HEK293T (cell line): Measurements from ENCODE around the gene CXCL10.

Experiments used
- CTCF ChIA-PET: fragments of 350-600 bp; formaldehyde crosslinking; extraction: SDS; loops from one replicate; lab custom pipeline; 2021; ENCODE audit warnings: antibody characterized with exemption, inconsistent platforms; lab: Yijun Ruan, JAX
- POLR2A ChIA-PET: fragments of 350-600 bp; formaldehyde crosslinking; extraction: SDS; loops from one replicate; lab custom pipeline; 2020; ENCODE audit warnings: antibody characterized with exemption, inconsistent platforms; lab: Yijun Ruan, JAX
- DNase-seq: peaks from one replicate; pipeline ENCODE4 v3.0.0; 2012; ENCODE audit warnings: mixed read lengths; ENCODE audit errors: extremely low spot score
- ARNT ChIP-seq: fragments of 450-650 bp; IDR thresholded peaks from 2 replicates; pipeline ENCODE4 v1.6.1; 2017; ENCODE audit warnings: mild to moderate bottlenecking
- BHLHE40 ChIP-seq: fragments of 450-650 bp; IDR thresholded peaks from 2 replicates; pipeline ENCODE4 v1.6.1; 2016; ENCODE audit warnings: mild to moderate bottlenecking, moderate library complexity, borderline replicate concordance
- CTBP1 ChIP-seq: fragments of 450-650 bp; IDR thresholded peaks from 2 replicates; pipeline ENCODE4 v1.6.1; 2016; ENCODE audit warnings: borderline replicate concordance
- ELF4 ChIP-seq: fragments of 450-650 bp; IDR thresholded peaks from 2 replicates; pipeline ENCODE4 v1.6.1; 2017; ENCODE audit warnings: antibody characterized with exemption
- FOXA1 ChIP-seq: fragments of 450-650 bp; IDR thresholded peaks from 2 replicates; pipeline ENCODE4 v1.6.1; 2016; ENCODE audit warnings: mild to moderate bottlenecking
- FOXK2 ChIP-seq: fragments of 450-650 bp; IDR thresholded peaks from 2 replicates; pipeline ENCODE4 v1.6.1; 2016; ENCODE audit warnings: mild to moderate bottlenecking
- FOXM1 ChIP-seq: fragments of 450-650 bp; IDR thresholded peaks from 2 replicates; pipeline ENCODE4 v1.6.1; 2017; ENCODE audit warnings: mild to moderate bottlenecking, borderline replicate concordance
- HDGF ChIP-seq: fragments of 450-650 bp; IDR thresholded peaks from 2 replicates; pipeline ENCODE4 v1.6.1; 2017; ENCODE audit warnings: antibody characterized with exemption, borderline replicate concordance
- L3MBTL2 ChIP-seq: fragments of 450-650 bp; conservative IDR thresholded peaks from 2 replicates; pipeline ENCODE4 v1.6.1; 2016; ENCODE audit warnings: mild to moderate bottlenecking
- LEF1 ChIP-seq: fragments of 450-650 bp; IDR thresholded peaks from 2 replicates; pipeline ENCODE4 v1.6.1; 2017; ENCODE audit warnings: mild to moderate bottlenecking, borderline replicate concordance
- NFRKB ChIP-seq: fragments of 450-650 bp; IDR thresholded peaks from 2 replicates; pipeline ENCODE4 v1.6.1; 2016; ENCODE audit warnings: mild to moderate bottlenecking, moderate library complexity
- PKNOX1 ChIP-seq: fragments of 450-650 bp; IDR thresholded peaks from 2 replicates; pipeline ENCODE4 v1.6.1; 2016
- SP1 ChIP-seq: fragments of 450-650 bp; IDR thresholded peaks from 2 replicates; pipeline ENCODE4 v1.6.1; 2017
- SUZ12 ChIP-seq: fragments of 450-650 bp; IDR thresholded peaks from 2 replicates; pipeline ENCODE4 v1.6.1; 2016; ENCODE audit warnings: mild to moderate bottlenecking
- TARDBP ChIP-seq: fragments of 450-650 bp; IDR thresholded peaks from 2 replicates; pipeline ENCODE4 v1.6.1; 2016
- ZNF384 ChIP-seq: fragments of 450-650 bp; IDR thresholded peaks from 2 replicates; pipeline ENCODE4 v1.6.1; 2016

CXCL10 gene

GRCh38 chr4:76036855-76037254 lies 13.6 kb upstream of the CXCL10 start:
- no peak for TF ChIP-seq LEF1
- no peak for TF ChIP-seq CTBP1
- TF ChIP-seq SUZ12, result no peak
- TF ChIP-seq HDGF, result no peak
- TF ChIP-seq FOXK2, result no peak
- no peak for TF ChIP-seq ELF4
- TF ChIP-seq L3MBTL2, result no peak
- ChIA-PET CTCF (interaction anchor here (0.6 to 1.4 kb wide), 3 partner anchors 41 to 929 kb away, joined by 3 to 4 read pairs (median 3); no protein-coding TSS in a partner anchor), POLR2A (no interaction called here)
- DNase-seq, result no peak

GRCh38 chr4:76035799-76036380 lies 12.6 kb upstream of the CXCL10 start, which contains the start of gene CXCL11:
Gene CXCL11 (minus strand): TSS chr4:76036070. CDS start chr4:76035987, 83 bp downstream.
- no peak for DNase-seq
- TF ChIP-seq FOXA1 (no peak), CTBP1 (no peak), L3MBTL2 (no peak), FOXM1 (no peak), ELF4 (no peak), BHLHE40 (no peak), FOXK2 (no peak), ZNF384 (no peak), SP1 (no peak), HDGF (no peak), ARNT (no peak), PKNOX1 (no peak), SUZ12 (no peak), LEF1 (no peak), TARDBP (no peak)
- ChIA-PET POLR2A (no interaction called here), CTCF (interaction anchor here (0.6 to 1.4 kb wide), 3 partner anchors 42 to 930 kb away, joined by 3 read pairs; no protein-coding TSS in a partner anchor)

- CTCF ChIA-PET, result no interaction called here
- POLR2A ChIA-PET, result no interaction called here
- TF ChIP-seq ELF4 (no peak), FOXK2 (no peak), ZNF384 (no peak), CTBP1 (no peak), BHLHE40 (no peak), FOXM1 (no peak), LEF1 (no peak), SUZ12 (no peak), L3MBTL2 (no peak), FOXA1 (no peak), PKNOX1 (no peak), TARDBP (no peak), NFRKB (no peak), ARNT (no peak), HDGF (no peak), SP1 (no peak)
- no peak for DNase-seq
These were observed 11.8 kb upstream of the CXCL10 start for GRCh38 chr4:76035141-76035540.

- TF ChIP-seq BHLHE40 (no peak), LEF1 (no peak), TARDBP (no peak), PKNOX1 (no peak), CTBP1 (no peak), FOXA1 (no peak), ARNT (no peak), SP1 (no peak)
- no peak for DNase-seq
- ChIA-PET CTCF (no interaction called here), POLR2A (no interaction called here)
These were observed 6.0 kb upstream of the CXCL10 start for GRCh38 chr4:76029300-76029699.

GRCh38 chr4:76028350-76028765 lies 5.1 kb upstream of the CXCL10 start:
- TF ChIP-seq TARDBP, result no peak
- TF ChIP-seq FOXA1, result no peak
- TF ChIP-seq LEF1, result no peak
- TF ChIP-seq FOXK2, result no peak
- TF ChIP-seq L3MBTL2, result no peak
- TF ChIP-seq HDGF, result no peak
- TF ChIP-seq CTBP1, result no peak
- no peak for TF ChIP-seq FOXM1
- no peak for TF ChIP-seq ARNT
- no peak for TF ChIP-seq BHLHE40
- TF ChIP-seq ELF4, result no peak
- TF ChIP-seq PKNOX1, result no peak
- TF ChIP-seq ZNF384, result no peak
- no peak for TF ChIP-seq SUZ12
- no peak for TF ChIP-seq SP1
- TF ChIP-seq NFRKB, result no peak
- DNase-seq, result no peak
- ChIA-PET CTCF (no interaction called here), POLR2A (no interaction called here)
